ENCODE results near the gene BCL2L2. TPM values are rescaled to one million over a fixed set of nuclear protein-coding genes. Genes with fewer than 3 reads are reported as not detected.

BCL2L2 gene
- total and polyA plus RNA-seq, 9 of the 15 experiments (the other 6 are each of a cell fraction or from before 2014, with no cell fraction given) = 2.6 to 32.5 (median 14.7) TPM

- TF ChIP-seq ZBTB11 (CRISPR knock-in tag; IDR thresholded peaks at IDR 0.05) (no peak), ZFP91 (CRISPR knock-in tag; IDR thresholded peaks at IDR 0.05) (no peak), RBM17 (IDR thresholded peaks at IDR 0.05; ENCODE audit: borderline replicate concordance, low read depth, low read length) (no peak), MLX (CRISPR knock-in tag; conservative IDR thresholded peaks at IDR 0.05) (no peak), SIRT6 (IDR thresholded peaks at IDR 0.05; ENCODE audit: low read depth, low read length) (no peak), RBM15 (IDR thresholded peaks at IDR 0.05; ENCODE audit: insufficient read depth, low read length) (no peak), KLF13 (tag; IDR thresholded peaks at IDR 0.05; ENCODE audit: borderline replicate concordance, low read depth) (no peak), YBX1 (IDR thresholded peaks at IDR 0.05) (no peak), BCOR (IDR thresholded peaks at IDR 0.05) (no peak), XRCC4 (IDR thresholded peaks at IDR 0.05; ENCODE audit: extremely low read depth, insufficient read depth, insufficient read length) (no peak)
These were observed 4.7 kb upstream of the BCL2L2 start (continued) for GRCh38 chr14:23301969-23302289.

All from K562 (cell line).